Osteoblast (primary cell): ENCODE measurements around the gene ANKRD6. TPM values are rescaled to one million over a fixed set of nuclear protein-coding genes. Genes with fewer than 3 reads are reported as not detected.
A peak's percentile ranks its signal among the peaks of the same experiment; 100 is the strongest.

ENCODE experiments used
- DNase-seq: peaks from one replicate; pipeline ENCODE4 v3.0.0; 2011; ENCODE audit warnings: low spot score, mixed read lengths; ENCODE audit not compliant: insufficient read length; ENCODE audit errors: missing footprints
- H2AFZ ChIP-seq: 2 replicates; pipeline ENCODE4 v1.6.0; 2011; ENCODE audit warnings: mild to moderate bottlenecking, low read length
- H3K27ac ChIP-seq: 2 replicates; pipeline ENCODE4 v1.5.1; 2011; ENCODE audit warnings: mild to moderate bottlenecking, low read depth, low read length, moderate library complexity
- H3K27me3 ChIP-seq: 2 replicates; pipeline ENCODE4 v1.6.0; 2012; ENCODE audit warnings: mild to moderate bottlenecking, control low read depth, inconsistent platforms, low read length, moderate library complexity; ENCODE audit not compliant: insufficient read depth
- H3K36me3 ChIP-seq: 2 replicates; pipeline ENCODE4 v1.5.1; 2011; ENCODE audit warnings: mild to moderate bottlenecking, low read length, control low read depth, moderate library complexity; ENCODE audit not compliant: insufficient read depth
- H3K4me1 ChIP-seq: 2 replicates; pipeline ENCODE4 v1.5.1; 2011; ENCODE audit warnings: mild to moderate bottlenecking, low read length, control low read depth, moderate library complexity; ENCODE audit not compliant: insufficient read depth
- H3K4me2 ChIP-seq: 2 replicates; pipeline ENCODE4 v1.6.0; 2011; ENCODE audit warnings: mild to moderate bottlenecking, low read length; ENCODE audit not compliant: insufficient read depth
- H3K4me3 ChIP-seq: fragments of 200-600 bp; sonication (generic); 3 replicates; pipeline ENCODE4 v1.5.1; 2012; ENCODE audit warnings: mild to moderate bottlenecking, low read length, inconsistent platforms; ENCODE audit not compliant: insufficient read depth
- H3K79me2 ChIP-seq: 2 replicates; pipeline ENCODE4 v1.6.0; 2012; ENCODE audit warnings: mild to moderate bottlenecking, low read length, control low read depth, inconsistent platforms; ENCODE audit not compliant: insufficient read depth
- H3K9me3 ChIP-seq: 2 replicates; pipeline ENCODE4 v1.5.1; 2011; ENCODE audit warnings: low read depth, low read length, control low read depth
- H4K20me1 ChIP-seq: 2 replicates; pipeline ENCODE4 v1.6.0; 2012; ENCODE audit warnings: mild to moderate bottlenecking, low read length, control low read depth; ENCODE audit not compliant: insufficient read depth
- CTCF ChIP-seq: IDR thresholded peaks from 2 replicates; pipeline ENCODE4 v1.5.1; 2011; ENCODE audit warnings: mild to moderate bottlenecking, low read depth, low read length, moderate library complexity; ENCODE audit errors: extremely low read depth
- total RNA-seq: library from RNA; depleted of rRNA; stranded (reverse); fragments of >200 nt; gene quantifications from 2 replicates; pipeline ENCODE4 v1.2.3, GENCODE V29; 2012

ANKRD6 gene
- 11.2 and 11.5 TPM in 2 replicates for total RNA-seq

- no peaks in the 10 kb centered on the region for H3K36me3 ChIP-seq
- peak within 1 kb of the TSS; percentile 74 for H2AFZ ChIP-seq
- no peaks in the 10 kb centered on the region for H3K79me2 ChIP-seq
- H3K4me1 ChIP-seq, result peaks cover 5% of the 10 kb centered on the region
- peak; percentile 53 for TF ChIP-seq CTCF
- peak within 1 kb of the TSS; percentile 77 for H3K4me2 ChIP-seq
- DNase-seq, result peak; percentile 97
- H3K27ac ChIP-seq, result no peak within 1 kb of the TSS
- H4K20me1 ChIP-seq, result no peaks in the 10 kb centered on the region
- H3K27me3 ChIP-seq, result peaks cover 28% of the 10 kb centered on the region
- peak within 1 kb of the TSS; percentile 68 for H3K4me3 ChIP-seq
- no peaks in the 10 kb centered on the region for H3K9me3 ChIP-seq
Measured at GRCh38 chr6:89432875-89433251, at the start of gene ANKRD6. ANKRD6 (plus strand) TSS chr6:89433152; CDS start chr6:89566977, 133,825 bp downstream.

- Histone ChIP-seq H3K79me2 (no peaks in the 10 kb centered on the region), H3K4me3 (no peak overlapping the region), H3K4me2 (no peak overlapping the region), H3K27me3 (no peaks in the 10 kb centered on the region), H3K4me1 (no peaks in the 10 kb centered on the region), H3K9me3 (no peaks in the 10 kb centered on the region), H2AFZ (no peak overlapping the region), H3K36me3 (no peaks in the 10 kb centered on the region), H3K27ac (no peak overlapping the region), H4K20me1 (no peaks in the 10 kb centered on the region)
- no peak for TF ChIP-seq CTCF
- DNase-seq, result no peak
Measured at GRCh38 chr6:89385156-89385667, 47.7 kb upstream of the ANKRD6 start.

GRCh38 chr6:89385846-89386245 lies 47.1 kb upstream of the ANKRD6 start:
- H3K4me2 ChIP-seq, result no peak overlapping the region
- no peaks in the 10 kb centered on the region for H3K36me3 ChIP-seq
- no peak for TF ChIP-seq CTCF
- no peaks in the 10 kb centered on the region for H3K27me3 ChIP-seq
- no peak overlapping the region for H3K4me3 ChIP-seq
- no peaks in the 10 kb centered on the region for H3K4me1 ChIP-seq
- H3K9me3 ChIP-seq, result no peaks in the 10 kb centered on the region
- no peak for DNase-seq
- H3K79me2 ChIP-seq, result no peaks in the 10 kb centered on the region
- H3K27ac ChIP-seq, result no peak overlapping the region
- no peak overlapping the region for H2AFZ ChIP-seq
- no peaks in the 10 kb centered on the region for H4K20me1 ChIP-seq

- no peak overlapping the region for H3K4me2 ChIP-seq
- no peak for DNase-seq
- H3K79me2 ChIP-seq, result no peaks in the 10 kb centered on the region
- H3K9me3 ChIP-seq, result no peaks in the 10 kb centered on the region
- H3K36me3 ChIP-seq, result no peaks in the 10 kb centered on the region
- no peaks in the 10 kb centered on the region for H4K20me1 ChIP-seq
- H2AFZ ChIP-seq, result no peak overlapping the region
- no peaks in the 10 kb centered on the region for H3K27me3 ChIP-seq
- H3K4me1 ChIP-seq, result no peaks in the 10 kb centered on the region
- no peak overlapping the region for H3K4me3 ChIP-seq
- H3K27ac ChIP-seq, result no peak overlapping the region
- TF ChIP-seq CTCF, result no peak
Measured at GRCh38 chr6:89386917-89387491, 45.9 kb upstream of the ANKRD6 start.
